Right hindlimb (tissue), 1 donor: ENCODE results near the gene COPS9.

Source experiments
- DNase-seq: peaks from one replicate; pipeline ENCODE4 v3.0.0-alpha.2; 2018

Gene COPS9

GRCh38 chr2:240132651-240132980 is 3.5 kb downstream of the COPS9 start:
- no peak for DNase-seq

- no peak for DNase-seq
Measured at GRCh38 chr2:240131941-240132650, 4.0 kb downstream of the COPS9 start.

GRCh38 chr2:240131296-240131695 is 4.8 kb downstream of the COPS9 start:
- DNase-seq: no peak

DNA sequence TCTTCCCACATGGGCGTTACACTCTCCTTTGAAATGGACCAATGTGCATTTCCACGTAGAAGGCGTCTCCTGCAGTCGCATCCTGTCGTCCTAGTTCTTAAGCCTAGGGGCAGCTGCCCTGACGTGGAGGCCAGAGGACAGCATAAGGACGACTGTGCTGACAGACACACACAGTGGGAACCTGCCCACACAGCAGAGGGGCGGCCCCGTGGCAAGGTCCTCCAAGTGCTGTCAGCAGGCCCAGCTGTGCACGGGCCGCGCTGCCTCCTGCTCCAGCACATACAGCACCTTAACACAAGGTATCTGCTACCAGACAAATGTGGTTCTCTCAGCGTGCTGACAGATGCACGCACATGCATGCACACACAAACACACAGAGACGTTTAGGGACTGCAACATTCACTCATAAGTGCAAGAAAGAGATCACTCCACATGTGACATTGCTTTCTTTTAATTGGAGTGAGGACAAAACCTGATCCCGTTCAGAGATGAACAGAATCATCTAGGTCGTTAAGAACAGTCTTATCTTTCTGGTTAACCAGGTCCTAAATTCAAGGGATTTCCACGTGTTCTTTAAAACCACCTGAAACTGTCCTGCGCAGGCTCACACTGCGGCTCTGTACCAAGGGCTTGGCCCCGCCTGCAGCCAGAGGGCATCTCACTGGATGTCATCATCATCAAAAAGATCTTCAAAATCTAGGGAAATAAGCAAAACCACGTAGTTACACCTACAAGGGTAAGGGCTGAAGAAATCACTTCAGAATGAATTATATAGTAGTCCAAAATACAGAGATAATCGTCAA is 5.5 kb downstream of the COPS9 start:
- DNase-seq: no peak

GRCh38 chr2:240129731-240130392 is 6.2 kb downstream of the COPS9 start:
- DNase-seq: no peak

GRCh38 chr2:240129311-240129710 is 6.8 kb downstream of the COPS9 start:
- no peak for DNase-seq

GRCh38 chr2:240128608-240129145 is 7.4 kb downstream of the COPS9 start:
- DNase-seq: no peak

DNA sequence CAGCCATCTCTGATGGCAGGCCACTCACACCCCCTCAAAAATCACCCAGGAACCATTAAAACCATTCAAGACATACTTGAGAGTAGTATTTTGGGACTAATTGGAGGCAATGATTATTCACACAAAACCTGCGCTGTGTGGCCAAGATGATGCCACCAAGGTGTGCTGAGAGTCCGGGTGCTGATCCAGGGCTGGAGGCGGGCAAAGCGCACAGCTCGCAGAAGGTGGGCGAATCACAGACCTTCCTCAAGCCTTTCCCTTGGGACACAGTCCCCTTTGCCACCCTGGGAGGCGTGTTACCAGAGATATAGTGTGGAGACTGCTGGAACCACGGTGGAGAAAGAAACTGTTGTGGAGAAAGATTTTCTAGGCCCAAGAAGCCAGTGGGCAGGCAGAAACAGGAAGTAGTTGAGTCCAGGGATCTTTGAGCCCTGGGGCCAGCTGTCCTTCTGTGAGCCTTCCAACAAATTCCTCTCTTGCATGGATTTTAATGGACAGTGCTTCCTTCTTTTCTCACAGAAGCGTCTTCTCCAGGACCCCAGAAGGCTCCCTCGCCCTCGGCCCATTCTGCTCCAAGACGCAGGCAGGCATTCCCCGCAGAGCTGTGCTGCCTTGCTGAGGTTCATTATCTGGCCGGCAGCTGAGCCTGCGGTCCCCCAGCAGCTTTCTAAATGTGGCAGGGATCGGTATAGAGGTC is 8.0 kb downstream of the COPS9 start:
- DNase-seq: no peak

- DNase-seq: no peak
Measured at GRCh38 chr2:240127191-240127750, 8.8 kb downstream of the COPS9 start.

DNA sequence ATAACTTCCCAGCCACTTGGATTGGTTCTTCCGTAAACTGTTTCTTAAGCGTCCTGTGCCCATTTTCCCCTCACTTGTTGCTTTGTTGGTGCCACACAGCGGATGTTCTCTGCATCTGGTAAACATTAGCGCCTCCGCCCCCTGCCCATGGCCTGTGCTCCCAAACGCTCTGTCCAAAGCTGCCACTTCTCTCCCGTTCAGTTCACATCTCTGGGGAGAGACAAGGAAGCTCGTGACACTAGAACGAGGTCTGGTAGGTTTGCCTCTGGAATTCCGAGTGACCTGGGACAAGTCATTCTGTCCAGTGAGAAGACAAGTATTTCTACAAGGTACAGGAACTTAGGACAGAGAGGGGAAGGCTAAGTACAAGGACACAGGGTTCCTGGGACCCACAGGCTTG is 9.4 kb downstream of the COPS9 start:
- DNase-seq: no peak

DNA sequence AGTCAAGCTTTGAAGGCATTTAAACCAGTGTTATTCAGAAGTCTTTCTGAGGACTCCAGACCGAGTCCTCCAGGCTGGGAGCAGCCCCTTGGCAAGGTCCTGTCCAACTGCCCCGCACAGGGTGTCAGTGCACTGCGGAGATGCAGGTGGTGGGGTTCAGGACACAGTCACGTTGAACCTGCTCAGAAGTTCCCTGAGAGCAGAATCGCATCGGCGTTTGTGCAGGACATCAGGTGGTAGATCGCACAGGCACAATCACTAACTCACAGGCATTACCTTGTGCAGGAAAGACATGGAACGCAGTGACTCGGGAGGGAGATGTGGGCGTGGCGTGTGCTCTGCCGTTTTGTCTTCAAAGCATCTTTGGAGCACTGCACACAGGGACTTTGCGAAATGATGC is 10.4 kb downstream of the COPS9 start:
- DNase-seq: no peak

DNA sequence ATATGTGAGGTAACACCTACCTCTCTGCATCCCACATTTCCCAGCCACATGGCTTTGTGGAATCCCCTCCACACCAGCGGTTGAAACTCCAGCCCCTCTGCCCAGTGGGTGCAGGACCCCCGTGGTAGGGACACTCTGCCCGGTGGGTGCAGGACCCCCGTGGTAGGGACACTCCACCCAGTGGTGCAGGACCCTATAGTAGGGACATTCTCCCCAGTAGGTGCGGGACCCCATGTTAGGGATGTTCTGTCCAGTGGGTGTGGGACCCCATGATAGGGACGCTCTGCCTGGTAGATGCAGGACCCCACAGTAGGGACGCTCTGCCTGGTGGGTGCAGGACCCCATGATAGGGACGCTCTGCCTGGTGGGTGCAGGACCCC is 11.5 kb downstream of the COPS9 start:
- no peak for DNase-seq

DNA sequence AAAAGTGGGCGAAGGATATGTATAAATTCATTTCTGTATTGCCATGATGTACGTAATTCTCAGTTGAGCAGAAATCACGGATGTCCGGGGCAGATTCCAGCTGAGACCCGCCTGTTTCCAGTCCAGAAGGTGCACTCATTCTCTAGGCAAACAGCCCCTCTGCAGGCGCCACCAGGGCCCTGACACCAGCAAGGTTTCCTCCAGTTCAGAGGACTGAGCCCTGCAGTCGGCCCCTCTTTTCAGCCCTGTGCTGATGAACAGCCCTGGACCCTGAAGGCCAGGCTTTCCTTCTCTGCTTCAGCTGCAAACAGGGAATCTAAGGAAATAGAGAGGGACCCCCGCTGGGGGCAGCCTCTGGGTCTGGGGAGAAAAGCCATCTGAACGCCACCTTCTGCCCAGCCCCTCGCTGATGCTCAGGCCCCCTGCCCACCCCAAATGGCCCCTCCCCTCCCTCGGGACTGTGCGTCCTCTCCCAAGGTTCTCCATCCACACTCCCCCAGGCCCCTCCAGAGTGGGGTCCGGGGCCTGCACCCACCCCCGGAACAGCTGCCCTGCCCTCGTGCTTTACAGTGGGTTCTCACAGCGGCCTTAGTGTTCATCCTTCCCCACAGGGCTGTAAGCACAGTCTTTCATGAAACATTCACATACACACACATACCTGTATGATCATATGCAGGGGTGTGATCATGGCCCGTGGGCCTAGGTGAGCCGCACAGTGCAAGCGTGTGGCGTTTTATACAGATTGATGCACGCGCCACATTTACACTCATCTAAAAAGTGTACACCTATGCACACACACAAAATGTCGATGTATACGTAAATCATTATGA is 12.1 kb downstream of the COPS9 start:
- no peak for DNase-seq

DNA sequence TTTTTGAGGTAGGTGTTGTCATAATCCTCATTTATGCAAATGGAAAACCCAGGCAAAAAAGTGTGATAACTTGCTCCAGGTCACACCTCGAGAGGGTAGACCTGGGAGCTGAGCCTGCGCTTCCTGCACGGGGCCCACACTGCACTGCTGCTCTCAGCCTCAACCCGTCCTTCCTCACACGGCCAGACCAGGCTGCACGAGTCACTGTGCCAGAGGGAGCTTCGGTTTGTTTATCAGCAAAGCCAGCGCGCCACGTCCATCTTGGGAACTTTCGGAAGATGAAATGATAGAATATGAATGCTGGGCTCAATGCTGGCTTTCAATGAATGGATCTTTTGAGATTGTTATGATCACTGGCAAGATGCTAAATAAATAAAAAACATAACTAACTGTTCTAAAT is 14.4 kb downstream of the COPS9 start:
- DNase-seq: no peak

DNA sequence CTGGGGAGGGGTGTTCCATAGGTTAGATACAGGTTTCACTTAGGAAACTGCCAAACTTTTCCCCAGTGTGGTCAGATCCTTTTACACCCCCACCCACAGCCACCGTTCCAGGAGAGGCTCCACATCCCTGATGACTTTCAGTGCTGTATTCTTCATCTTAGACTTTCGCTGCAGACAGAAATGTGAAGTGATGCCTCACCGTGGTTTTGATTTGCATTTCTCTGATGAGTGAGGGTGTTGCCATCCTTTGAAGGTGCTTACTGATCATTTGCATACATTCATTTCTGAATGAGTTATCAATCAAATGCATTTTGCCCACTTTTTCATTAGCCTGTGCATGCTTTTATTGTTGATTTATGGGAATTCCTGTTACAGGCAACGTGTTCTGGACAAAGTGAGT is 14.9 kb downstream of the COPS9 start:
- no peak for DNase-seq

DNA sequence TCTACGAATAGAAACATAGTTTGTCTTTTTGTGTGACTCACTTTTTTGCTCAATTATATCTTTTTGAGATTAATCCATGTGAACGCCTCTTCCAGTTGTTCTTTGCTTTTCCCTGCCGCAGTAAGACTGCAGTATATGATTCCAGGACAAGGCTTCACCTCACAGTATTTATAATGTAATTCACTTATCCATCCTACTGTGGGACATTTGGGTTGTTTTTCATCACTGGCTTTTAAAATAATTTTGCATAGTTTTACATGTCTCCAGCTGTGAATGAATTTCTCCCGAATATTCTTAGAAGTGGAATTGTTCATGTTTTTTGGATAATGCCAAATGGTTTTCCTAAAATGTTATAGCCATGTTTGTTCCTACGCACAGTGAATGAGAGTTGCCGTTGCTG is 21.9 kb downstream of the COPS9 start:
- no peak for DNase-seq

DNA sequence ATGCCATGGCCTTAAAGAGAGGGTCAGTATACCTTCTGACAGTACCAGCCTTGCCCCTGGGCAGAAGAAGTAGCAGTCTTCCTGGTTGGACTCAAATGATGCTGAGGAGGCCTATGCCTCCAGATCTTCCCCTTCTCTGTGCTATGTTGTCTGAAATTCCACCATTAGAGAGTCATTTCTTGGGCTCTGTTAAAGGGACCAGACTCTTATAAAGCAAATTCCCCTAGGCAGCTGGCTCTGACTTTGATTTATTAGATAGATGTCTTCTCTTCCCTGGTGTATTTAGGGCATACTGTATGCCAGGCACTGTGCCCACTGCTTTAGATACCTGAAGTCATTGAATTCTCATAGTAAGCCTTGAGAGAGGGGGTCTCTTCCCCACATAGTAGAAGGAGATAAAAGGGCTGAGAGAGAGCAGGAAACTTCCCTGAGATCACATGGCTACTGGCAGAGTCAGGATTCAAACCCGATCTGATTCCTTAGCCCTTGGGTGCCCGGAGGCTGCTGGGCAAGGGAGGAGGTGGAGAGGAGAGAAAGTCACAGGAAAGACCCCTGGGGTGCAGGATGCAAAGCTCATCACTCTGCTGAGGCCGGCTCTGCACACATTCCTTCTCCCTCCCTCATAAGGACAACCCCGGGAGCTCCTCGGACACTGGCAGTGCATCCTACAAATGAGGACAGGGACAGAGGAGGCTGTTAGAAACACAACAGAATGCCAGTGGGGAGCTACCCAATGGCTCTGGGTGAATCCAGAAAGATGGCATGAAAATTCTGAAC is 23.0 kb downstream of the COPS9 start:
- no peak for DNase-seq

- DNase-seq: no peak
Measured at GRCh38 chr2:240111253-240111652, 24.9 kb downstream of the COPS9 start.

GRCh38 chr2:240109386-240109785 is 26.7 kb downstream of the COPS9 start:
- DNase-seq: no peak

- no peak for DNase-seq
Measured at GRCh38 chr2:240107477-240107796, 28.7 kb downstream of the COPS9 start.

DNA sequence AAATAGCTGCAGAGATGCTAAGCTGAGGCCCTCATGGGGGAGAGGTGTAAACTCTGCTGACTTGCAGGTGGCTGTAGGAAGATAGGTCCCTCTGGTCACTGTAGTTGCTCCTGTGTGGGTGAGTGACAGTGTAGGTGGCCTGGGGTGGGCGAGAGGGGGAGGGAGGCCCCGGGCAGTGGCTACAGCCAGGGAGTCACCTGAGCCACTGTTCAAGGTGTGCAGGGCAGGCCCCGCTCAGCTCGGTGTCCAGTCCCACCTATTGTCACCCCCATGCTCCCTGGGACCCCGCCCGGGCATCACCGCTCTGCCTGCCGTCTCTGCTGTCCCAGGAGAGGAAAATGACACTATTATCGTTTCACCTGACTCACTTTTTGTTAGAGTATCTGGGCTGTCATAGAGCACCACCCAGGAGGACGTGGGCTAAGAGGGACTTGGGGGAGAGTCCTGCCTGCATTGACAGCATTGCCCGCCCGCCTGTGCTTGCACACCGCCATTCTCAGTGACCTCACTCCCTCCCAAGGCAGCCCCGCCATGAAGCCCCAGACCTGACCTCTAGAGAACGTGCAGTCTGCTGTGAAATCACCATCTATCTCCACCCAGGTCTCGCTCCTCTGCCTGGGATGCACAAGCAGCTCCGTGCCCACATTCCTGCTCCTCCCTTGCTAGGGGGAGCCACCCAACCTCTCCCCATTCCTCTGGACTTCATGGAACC is 29.2 kb downstream of the COPS9 start:
- DNase-seq: no peak
